AG04450 (cell line): ENCODE results near the gene SIGLEC9. TPM values are rescaled to one million over a fixed set of nuclear protein-coding genes. Genes with fewer than 3 reads are reported as not detected.
A peak's percentile ranks its signal among the peaks of the same experiment; 100 is the strongest.

Experiments used
- CTCF ChIA-PET: fragments of 300-600, 350-600 bp; formaldehyde crosslinking; extraction: SDS; loops from one replicate; lab custom pipeline; 2022; ENCODE audit warnings: antibody characterized with exemption, inconsistent platforms; lab: Charles Lee
- POLR2A ChIA-PET: fragments of 350-600 bp; formaldehyde crosslinking; extraction: SDS; loops from one replicate; lab custom pipeline; 2021; ENCODE audit warnings: antibody characterized with exemption, inconsistent platforms; lab: Yijun Ruan, JAX
- DNase-seq: peaks from one replicate; pipeline ENCODE4 v3.0.0-alpha.2; 2011; ENCODE audit warnings: low read depth, low spot score
- H3K27ac ChIP-seq: one replicate; pipeline ENCODE4 v1.5.1; 2012; ENCODE audit warnings: low read depth, low read length, control low read depth
- H3K27me3 ChIP-seq: one replicate; pipeline ENCODE4 v1.6.0; 2012; ENCODE audit warnings: low read length; ENCODE audit not compliant: control insufficient read depth, insufficient read depth
- H3K4me3 ChIP-seq: 2 replicates; pipeline ENCODE4 v1.5.1; 2011; ENCODE audit warnings: mild to moderate bottlenecking, low read depth, low read length, control low read depth
- H3K9me3 ChIP-seq: 2 replicates; pipeline ENCODE4 v1.5.1; 2012; ENCODE audit warnings: low read length; ENCODE audit not compliant: control insufficient read depth, insufficient read depth
- polyA plus RNA-seq: library from polyadenylated mRNA; depleted of rRNA; stranded (reverse); fragments of >200 nt; gene quantifications from 2 replicates; pipeline ENCODE4 v1.2.3, GENCODE V29; 2011
- TF ChIP-seq, protein P1 (sequence below): IDR thresholded peaks from 2 replicates; pipeline ENCODE4 v1.5.1; 2011; ENCODE audit warnings: low read depth, low read length, control low read depth, inconsistent platforms

SIGLEC9 gene
- polyA plus RNA-seq, 1 experiment: not detected

DNA sequence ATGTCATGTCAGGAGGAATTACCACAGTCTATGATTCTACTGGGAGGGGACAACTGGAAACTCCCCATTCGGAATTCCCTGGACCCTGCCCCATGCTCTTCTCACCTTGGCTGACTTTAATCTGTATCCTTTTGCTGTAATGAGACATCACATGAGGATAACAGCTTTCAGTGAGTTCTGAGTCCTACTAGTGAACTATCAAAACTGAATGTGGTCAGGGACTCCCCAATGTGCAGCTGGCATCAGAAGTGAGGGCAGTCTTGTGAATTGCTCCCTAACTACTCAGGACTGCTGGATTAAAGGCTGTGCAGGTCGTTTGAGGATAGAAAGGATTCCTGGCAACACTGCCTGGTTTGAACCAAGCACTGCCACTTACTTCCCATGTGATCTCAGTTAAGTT lies 32.6 kb downstream of the SIGLEC9 start:
- ChIA-PET POLR2A (no interaction called here), CTCF (interaction anchor here (0.9 to 3.2 kb wide), 3 partner anchors 10 to 22 kb away, joined by 3 to 25 read pairs (median 10); no protein-coding TSS in a partner anchor)
- TF ChIP-seq, protein P1, sequence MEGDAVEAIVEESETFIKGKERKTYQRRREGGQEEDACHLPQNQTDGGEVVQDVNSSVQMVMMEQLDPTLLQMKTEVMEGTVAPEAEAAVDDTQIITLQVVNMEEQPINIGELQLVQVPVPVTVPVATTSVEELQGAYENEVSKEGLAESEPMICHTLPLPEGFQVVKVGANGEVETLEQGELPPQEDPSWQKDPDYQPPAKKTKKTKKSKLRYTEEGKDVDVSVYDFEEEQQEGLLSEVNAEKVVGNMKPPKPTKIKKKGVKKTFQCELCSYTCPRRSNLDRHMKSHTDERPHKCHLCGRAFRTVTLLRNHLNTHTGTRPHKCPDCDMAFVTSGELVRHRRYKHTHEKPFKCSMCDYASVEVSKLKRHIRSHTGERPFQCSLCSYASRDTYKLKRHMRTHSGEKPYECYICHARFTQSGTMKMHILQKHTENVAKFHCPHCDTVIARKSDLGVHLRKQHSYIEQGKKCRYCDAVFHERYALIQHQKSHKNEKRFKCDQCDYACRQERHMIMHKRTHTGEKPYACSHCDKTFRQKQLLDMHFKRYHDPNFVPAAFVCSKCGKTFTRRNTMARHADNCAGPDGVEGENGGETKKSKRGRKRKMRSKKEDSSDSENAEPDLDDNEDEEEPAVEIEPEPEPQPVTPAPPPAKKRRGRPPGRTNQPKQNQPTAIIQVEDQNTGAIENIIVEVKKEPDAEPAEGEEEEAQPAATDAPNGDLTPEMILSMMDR: no peak
- Histone ChIP-seq H3K27me3 (peaks cover 3% of the 10 kb centered on the region), H3K4me3 (no peak overlapping the region), H3K27ac (no peak overlapping the region), H3K9me3 (no peaks in the 10 kb centered on the region)
- no peak for DNase-seq

GRCh38 chr19:51158474-51159129 lies 33.9 kb downstream of the SIGLEC9 start:
- ChIA-PET CTCF (interaction anchor here (0.6 to 3.2 kb wide), 9 partner anchors 10 to 434 kb away, joined by 3 to 25 read pairs (median 4); no protein-coding TSS in a partner anchor), POLR2A (no interaction called here)

GRCh38 chr19:51159656-51160055 lies 35.0 kb downstream of the SIGLEC9 start:
- Histone ChIP-seq H3K27ac (no peak overlapping the region), H3K9me3 (no peaks in the 10 kb centered on the region), H3K27me3 (peaks cover 3% of the 10 kb centered on the region), H3K4me3 (no peak overlapping the region)
- DNase-seq: no peak
- TF ChIP-seq, protein P1: no peak
- ChIA-PET POLR2A (no interaction called here), CTCF (interaction anchor here (3.2 kb wide), 1 partner anchor 13 kb away, joined by 25 read pairs; no protein-coding TSS in a partner anchor)

More at GRCh38 chr19:51158474-51159129, 33.9 kb downstream of the SIGLEC9 start:
- H3K27me3 ChIP-seq: peaks cover 3% of the 10 kb centered on the region
- H3K9me3 ChIP-seq: no peaks in the 10 kb centered on the region
- H3K27ac ChIP-seq: no peak overlapping the region
- H3K4me3 ChIP-seq: no peak overlapping the region
- no peak for DNase-seq
- TF ChIP-seq, protein P1: peak; percentile 58

- no peak for DNase-seq
Measured at GRCh38 chr19:51161266-51161665, 36.6 kb downstream of the SIGLEC9 start.

More at GRCh38 chr19:51161266-51161665, 36.6 kb downstream of the SIGLEC9 start:
- H3K4me3 ChIP-seq: no peak overlapping the region
- CTCF ChIA-PET: interaction anchor here (1.1 to 1.9 kb wide), 3 partner anchors 13 to 311 kb away, joined by 3 to 8 read pairs (median 4); no protein-coding TSS in a partner anchor
- POLR2A ChIA-PET: no interaction called here
- H3K27me3 ChIP-seq: peaks cover 3% of the 10 kb centered on the region
- H3K9me3 ChIP-seq: no peaks in the 10 kb centered on the region
- TF ChIP-seq, protein P1: no peak
- no peak overlapping the region for H3K27ac ChIP-seq
